GM18498 (cell line): ENCODE measurements around the gene XYLT1.
"Not testable (repeated sequence)": the region's sequence is repeated elsewhere in the genome, so short reads cannot be mapped to it uniquely, and the experiment has no call there.

Source experiments
- ATAC-seq: cut with Tn5 transposase; IDR thresholded peaks from one replicate; pipeline ENCODE4 v1.9.1; 2021; ENCODE audit warnings: mild to moderate bottlenecking, moderate library complexity; ENCODE audit not compliant: unreplicated experiment

Gene XYLT1, protein sequence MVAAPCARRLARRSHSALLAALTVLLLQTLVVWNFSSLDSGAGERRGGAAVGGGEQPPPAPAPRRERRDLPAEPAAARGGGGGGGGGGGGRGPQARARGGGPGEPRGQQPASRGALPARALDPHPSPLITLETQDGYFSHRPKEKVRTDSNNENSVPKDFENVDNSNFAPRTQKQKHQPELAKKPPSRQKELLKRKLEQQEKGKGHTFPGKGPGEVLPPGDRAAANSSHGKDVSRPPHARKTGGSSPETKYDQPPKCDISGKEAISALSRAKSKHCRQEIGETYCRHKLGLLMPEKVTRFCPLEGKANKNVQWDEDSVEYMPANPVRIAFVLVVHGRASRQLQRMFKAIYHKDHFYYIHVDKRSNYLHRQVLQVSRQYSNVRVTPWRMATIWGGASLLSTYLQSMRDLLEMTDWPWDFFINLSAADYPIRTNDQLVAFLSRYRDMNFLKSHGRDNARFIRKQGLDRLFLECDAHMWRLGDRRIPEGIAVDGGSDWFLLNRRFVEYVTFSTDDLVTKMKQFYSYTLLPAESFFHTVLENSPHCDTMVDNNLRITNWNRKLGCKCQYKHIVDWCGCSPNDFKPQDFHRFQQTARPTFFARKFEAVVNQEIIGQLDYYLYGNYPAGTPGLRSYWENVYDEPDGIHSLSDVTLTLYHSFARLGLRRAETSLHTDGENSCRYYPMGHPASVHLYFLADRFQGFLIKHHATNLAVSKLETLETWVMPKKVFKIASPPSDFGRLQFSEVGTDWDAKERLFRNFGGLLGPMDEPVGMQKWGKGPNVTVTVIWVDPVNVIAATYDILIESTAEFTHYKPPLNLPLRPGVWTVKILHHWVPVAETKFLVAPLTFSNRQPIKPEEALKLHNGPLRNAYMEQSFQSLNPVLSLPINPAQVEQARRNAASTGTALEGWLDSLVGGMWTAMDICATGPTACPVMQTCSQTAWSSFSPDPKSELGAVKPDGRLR

DNA sequence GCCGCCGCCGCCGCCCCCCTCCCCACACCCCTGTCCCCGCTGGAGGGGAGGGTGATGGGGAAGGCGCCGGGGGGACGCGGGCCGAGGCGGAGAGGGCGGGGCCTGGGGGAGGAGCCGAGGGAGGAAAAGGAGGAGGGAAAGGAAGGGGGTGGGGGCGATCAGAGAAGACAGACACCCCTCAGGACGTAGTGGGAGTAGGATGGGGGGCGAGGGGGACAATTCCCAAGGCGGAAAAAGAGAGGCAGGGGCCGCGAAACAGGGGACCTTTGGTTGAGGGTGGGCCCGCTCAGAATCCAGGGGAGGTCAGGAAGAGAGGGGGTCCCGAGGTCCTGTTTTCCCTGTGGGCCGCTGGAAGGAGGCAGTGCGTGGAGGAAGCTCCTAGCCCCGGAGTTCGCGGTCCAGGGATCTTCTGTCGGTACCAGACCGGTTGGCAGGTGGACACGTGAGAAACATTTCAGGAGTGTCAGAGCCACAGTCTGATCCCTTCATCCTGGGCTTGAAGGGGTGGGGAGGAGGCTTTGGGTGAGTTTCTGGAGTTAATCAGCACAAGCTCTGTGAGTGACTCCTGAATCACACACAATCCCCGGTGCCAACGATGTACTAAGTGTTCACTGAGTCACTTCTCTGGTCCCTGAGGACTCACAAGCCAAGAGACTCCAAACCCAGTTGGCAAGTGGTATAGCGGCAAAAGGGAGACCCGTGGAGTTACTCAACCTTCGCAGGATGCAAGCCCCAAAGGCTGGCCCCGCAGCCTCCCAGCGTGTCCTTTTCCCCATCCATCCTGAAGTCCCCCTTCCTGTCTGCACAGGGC, at the start of gene XYLT1:
TSS of gene XYLT1 (minus strand) at position 53 of the 811 bp plus-strand sequence. CDS start 164 bp downstream, outside the sequence.
- no peak for ATAC-seq

DNA sequence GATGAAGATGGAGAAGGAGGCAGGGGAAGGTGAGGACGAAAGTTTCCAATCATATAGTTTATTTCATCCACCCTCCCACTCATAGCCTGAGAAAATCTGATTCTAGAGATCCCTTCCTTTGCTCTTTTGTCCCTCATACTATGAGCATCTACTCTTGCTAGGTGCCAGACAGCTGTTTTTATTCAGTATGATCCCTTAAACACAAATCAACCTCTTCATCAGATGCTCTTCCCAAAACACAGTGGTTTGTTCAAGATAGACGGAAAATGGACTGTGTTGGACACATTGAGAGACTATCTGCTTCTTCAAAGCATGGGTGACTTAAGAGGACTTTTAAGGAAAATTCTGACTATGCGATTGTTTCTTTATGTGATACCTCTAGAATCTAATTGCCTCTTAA, 49.4 kb upstream of the XYLT1 start:
- no peak for ATAC-seq

DNA sequence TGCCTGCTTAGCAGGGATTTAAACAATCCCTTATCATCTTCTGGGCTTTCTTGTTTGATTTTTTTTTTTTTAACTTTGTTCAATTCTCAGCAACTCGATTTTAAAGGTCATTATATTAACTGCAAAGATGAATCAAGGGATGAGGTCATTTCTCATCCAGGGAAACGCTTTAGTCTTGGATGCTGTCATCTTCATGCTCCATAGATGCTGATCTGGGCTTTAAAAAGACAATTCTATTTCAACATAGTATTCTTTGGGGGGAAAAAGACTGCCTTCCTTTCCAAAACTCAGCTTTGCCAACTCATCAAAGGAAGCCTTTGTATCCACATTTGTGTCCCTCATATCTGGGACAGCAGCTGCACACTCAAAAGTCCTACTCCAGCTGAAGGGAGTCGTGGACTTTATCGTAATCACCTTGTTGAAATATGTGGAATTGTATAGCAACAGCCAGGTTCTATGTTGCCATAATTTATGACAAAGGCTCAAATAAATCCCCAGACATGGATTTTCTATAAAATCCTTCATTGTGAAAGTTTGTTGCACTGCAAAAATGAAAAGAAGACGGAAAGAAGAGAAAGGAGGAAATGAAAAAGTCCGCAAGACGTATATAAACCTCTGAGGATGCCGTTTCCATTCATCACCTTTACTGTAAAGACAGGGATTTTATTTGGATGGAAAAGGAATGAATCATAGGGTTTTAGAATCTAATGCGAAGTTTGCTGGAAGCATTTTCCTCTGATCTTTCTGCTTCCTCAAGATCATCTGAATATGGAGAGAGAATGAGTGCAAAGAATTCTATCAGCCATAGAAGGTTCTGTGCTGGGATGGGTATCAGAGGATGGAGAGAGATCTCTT, 48.6 kb upstream of the XYLT1 start:
- ATAC-seq = no peak

DNA sequence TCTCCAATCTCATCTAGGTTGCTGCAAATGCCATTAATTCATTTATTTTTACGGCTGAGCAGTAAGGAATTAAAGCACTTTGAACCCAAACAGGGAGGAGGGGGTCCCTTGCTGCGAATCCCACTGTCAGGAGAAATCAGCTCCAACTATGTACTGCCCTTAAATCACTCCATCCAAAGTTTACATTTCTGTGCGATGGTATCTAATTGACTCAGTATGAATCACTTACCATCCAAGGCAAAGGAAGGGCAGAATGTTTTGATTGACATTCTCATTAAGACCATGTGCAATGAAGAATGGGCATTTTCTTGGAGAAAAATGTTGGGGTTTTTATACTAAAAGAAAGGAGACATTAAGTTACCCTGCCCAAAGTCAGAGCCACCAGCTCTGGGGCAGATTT, 47.7 kb upstream of the XYLT1 start:
- no peak for ATAC-seq

DNA sequence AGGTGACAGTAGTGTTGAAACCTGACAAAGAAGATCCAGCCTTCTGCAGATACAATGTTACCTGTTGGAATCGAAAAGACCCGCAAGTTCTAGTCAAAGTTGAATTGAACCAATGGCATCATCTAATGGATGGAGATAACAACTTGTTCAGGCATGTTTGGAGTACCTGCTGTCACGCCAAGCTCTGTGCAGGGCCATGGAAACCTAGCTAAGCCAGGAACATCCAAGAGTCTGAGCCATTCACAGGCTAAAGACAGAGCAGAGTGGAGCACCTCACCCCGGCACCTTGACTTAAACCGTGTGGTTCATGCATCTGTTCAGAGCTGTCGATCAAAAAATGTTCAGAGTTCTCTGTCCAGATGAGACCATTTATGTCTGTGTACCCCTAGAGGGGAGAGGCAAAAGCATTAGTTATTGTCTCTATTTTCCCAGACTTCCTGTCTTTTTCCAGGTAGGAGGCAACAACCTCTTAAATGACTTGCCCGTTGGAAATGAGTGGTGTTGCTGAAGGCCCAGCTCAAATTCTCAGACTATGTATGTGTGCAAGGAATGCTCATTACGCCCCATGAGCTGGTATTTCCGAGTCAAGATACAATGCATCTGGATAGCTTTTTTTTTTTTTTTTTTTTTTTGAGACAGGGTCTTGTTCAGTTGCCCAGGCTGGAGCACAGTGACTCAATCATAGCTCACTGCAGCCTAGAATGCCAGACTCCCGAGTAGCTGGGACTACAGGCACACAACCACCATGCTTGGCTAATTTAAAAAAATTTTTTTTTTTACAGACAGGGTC, 44.9 kb upstream of the XYLT1 start:
- no peak for ATAC-seq

DNA sequence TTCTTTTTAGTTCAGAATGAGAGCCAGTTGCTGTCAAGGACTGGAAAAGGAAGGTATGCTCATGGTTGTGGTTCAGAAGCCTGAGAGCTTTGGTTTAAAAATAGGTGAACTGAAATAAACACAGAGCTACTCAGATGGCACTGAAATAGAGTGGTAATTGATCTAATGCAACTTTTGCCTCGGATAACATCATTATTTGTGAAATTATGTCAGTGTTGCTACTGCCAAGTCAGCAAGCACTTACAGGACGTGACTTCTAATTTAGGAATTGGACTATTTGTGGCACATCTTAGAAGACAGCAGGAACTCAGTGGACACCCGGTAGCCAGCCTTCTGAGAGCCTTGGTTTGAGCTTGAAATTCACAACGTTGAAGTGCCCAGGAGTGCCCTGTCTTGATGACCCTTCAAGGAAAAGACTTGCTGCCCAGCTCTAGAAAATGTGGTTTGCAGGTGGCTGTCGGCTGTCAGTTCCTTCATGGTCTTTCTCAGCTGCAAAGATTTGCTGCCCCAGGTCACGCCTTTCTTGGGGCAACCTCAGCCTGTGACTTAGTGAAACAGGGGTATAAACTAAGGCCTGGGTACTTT, 42.0 kb upstream of the XYLT1 start:
- ATAC-seq = no peak

DNA sequence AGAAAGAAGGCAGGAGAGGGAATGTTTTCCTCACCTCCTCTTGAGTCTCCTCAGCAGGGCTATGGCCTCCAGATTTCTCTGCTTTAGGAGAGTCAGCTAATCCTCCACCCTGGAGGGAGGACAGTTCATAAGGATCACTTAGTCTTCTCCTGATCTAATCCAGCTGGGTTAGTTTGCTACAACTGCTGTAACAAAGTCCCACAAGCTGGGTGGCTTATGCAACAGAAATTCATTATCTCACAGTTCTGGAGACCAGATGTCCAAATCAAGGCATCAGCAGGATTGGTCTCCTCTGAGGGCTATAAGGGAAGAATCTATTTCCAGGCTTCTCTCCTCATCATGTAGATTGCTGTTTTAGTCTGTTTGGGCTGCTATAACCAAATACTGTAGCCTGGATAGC, 40.6 kb upstream of the XYLT1 start:
- ATAC-seq = no peak

DNA sequence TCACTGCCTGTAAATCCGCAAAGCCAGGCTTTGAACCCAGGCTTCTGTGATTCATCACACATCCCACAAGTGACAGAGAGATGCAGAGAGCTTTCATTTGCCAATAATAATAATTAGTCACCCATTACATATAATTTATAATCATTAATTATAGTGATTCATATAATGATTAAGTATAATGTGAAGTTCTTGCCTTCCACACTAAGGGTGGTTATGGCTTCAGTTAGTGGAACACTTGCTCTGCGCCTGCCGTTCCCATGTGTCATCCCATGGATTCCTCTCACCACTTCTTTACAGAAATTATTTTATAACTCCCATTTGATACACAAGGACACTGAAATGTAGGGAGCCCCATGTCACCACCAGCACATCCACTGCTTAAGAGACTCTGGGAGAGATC, 39.8 kb upstream of the XYLT1 start:
- ATAC-seq = no peak

DNA sequence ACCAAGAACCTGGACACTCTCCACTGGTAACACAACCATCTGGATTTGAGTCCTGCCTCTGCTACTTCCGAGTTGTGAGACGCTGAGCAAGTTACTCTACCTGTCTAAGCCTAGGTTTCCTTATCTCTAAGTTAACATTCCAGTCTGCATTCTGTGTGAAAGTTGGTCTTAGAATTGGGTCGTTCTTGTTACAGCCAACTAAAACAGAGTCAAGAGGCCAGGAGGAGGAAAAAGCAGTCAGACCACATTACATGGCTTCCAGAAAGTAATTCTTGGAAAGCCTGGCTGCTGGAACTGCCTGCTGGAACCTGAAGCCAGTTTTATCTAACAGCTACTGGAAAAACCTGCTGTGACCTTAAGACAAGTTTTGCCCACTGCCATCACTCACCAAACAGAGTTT, 38.4 kb upstream of the XYLT1 start:
- no peak for ATAC-seq

DNA sequence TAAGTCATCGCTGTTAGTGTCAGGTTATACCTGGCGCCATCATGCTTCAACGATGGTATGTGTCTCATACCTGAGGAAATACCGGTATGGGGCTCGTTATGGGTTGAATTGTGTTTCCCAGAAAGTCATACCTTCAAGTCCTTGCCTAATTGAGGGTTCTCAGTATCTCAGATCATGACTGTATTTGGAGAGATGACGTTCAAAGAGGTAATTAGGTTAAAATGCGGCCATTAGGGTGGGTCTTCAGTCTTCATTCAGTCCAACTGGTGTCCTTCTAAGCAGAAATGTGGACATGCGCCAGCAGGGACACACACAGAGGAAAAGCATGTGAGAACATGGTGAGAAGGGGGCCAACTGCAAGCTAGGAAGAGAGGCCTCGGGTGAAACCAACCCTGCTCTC, 37.5 kb upstream of the XYLT1 start:
- no peak for ATAC-seq

DNA sequence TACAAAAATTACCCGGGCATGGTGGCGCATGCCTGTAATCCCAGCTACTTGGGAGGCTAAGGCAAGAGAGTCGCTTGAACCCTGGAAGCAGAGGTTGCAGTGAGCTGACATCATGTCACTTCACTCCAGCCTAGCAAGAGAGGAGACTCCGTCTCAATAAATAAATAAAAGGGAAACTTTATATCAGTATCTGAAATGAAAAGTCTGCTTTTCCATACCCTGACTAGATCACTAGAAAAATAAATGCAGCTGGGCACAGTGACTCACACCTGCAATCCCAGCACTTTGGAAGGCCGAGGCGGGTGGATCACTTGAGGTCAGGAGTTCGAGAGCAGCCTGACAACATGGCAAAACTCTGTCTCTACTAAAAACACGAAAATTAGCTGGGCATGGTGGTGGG, 36.8 kb upstream of the XYLT1 start:
- ATAC-seq = not testable (repeated sequence)

DNA sequence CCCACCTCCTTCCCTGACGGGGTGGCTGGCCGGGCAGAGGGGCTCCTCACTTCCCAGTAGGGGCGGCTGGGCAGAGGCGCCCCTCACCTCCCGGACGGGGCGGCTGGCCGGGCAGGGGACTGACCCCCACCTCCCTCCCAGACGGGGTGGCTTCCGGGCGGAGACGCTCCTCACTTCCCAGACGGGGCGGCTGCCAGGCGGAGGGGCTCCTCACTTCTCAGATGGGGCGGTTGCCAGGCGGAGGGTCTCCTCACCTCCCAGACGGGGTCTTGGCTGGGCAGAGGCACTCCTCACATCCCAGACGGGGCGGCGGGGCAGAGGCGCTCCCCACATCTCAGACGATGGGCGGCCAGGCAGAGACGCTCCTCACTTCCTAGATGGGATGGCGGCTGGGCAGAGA, 35.1 kb upstream of the XYLT1 start:
- ATAC-seq = not testable (repeated sequence)

DNA sequence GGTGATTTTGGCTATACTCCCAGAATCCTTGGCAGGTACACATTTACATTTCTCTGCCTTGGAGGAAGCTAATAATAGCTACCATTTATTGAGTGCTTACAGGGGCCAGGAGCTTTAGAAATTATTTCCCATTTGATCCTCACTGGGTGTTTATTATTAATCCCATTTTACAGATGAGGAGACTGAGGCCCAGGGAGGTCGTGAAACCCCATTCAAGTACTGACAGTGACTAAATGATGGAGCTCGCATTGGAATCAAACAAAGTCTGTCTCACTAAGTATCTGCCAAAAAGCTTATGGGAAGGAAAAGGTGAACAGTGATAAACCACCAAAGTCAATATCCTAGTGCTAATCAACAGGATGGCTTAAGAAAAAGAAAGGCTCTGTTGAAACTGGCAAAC, 33.3 kb upstream of the XYLT1 start:
- ATAC-seq = no peak

DNA sequence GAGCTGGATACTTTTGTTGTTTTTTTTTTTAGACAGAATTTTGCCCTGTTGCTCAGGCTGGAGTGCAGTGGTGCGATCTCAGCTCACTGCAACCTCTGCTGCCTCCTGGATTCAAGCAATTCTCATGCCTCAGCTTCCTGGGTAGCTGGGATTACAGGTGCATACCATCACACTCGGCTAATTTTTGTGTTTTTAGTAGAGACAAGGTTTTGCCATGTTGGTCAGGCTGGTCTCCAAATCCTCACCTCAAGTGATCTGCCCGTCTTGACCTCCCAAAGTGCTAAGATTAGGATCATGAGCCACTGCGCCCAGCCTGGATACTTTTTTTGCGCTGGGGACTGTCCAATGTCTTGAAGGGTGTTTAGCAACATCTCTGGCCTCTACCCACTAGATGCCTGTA, 32.6 kb upstream of the XYLT1 start:
- no peak for ATAC-seq

DNA sequence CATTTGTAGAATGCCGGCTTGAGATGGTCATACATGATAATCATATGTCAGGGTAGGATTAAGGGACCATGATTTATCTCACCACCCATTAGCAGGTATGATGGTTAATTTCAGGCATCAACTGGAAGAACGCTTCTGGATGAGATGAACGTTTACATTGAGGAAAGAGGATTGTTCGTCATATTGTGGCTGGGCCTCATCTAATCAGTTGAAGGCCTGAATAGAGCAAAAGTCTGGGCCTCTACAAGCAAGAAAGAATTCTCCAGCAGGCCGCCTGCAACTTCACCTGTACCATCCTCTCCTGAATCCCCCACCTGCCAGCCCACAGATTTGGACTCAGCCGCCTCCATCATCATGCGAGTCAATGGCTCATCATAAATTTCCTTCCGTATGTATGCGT, 30.6 kb upstream of the XYLT1 start:
- no peak for ATAC-seq

DNA sequence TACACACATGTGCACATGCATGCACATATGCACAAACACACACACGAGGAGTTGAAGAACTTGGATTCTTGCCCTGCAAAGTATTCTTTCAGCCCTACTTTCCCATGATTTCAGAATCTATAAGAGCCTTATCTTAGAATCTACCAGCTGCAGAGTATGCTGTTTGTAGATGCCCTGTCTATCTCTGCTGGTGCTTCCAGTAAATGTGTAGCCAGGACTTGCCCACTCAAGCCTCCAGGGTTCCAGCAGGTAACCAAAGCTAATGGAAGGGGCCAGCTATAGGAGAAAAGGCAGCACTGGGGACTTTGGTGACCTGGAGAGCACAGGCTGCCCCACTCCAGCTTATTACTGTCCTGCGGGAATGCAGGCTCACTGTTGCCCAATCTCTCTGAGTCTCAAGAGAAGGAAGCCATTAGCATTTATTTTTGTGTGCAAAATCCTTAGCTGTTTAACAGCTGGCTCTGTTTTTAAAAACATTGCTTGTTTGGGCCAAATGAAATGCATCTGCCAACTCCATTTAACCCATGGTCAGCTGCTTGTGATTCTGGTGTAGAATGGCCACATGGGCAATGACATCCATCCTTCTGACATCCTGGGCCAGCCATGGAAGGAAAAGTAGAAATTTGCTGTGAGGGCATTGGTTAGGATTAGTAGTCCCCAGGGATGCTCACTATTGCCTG, 28.6 kb upstream of the XYLT1 start:
- no peak for ATAC-seq

DNA sequence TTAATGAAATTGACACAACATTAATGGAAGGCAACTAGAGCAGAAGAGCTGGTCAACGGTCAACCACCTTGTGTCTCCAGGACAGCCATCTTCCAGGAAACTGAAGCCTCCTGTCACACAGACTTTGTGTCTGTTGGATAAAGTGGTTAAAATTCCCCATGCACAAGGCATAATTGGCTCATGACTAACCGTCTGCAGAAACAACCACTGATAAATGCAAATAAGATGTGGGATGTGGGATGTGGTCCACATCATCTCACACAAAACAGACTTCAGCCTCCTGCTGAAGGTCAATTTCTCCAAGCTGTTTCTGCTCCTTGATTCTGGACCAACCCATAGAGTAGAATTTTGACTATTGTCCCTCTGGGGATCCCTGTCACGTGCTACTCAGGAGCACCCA, 26.9 kb upstream of the XYLT1 start:
- ATAC-seq = no peak

DNA sequence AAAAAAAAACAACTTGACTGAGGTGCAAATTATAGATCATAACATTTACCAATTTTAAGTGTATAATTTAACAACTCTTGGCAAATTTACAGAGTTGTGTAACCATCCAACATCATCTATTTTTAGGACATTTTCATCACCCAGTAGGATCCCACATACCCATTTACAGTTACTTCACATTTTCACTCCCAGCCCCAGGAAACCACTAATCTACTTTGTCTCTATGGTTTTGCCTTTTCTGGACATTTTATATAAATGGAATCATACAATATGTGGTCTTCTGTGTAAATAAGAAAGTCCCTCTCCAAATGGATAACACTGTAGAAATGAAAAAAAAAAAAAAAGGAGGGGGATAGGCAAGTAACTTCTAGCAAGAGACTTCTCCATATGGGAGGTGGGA, 26.1 kb upstream of the XYLT1 start:
- ATAC-seq = no peak
